ENCODE results near the gene KLK13. TPM values are rescaled to one million over a fixed set of nuclear protein-coding genes. Genes with fewer than 3 reads are reported as not detected.

The KLK13 gene
- total RNA-seq, 1 donor from 2014 or later, result 1.5 TPM

- DNase-seq (ENCODE audit: extremely low spot score, unreplicated experiment), result no peak
- Mint-ChIP-seq H3K4me1 (ENCODE audit: unreplicated experiment) (peaks cover 8% of the 10 kb centered on the region), H3K27ac (no peak overlapping the region), H3K9me3 (no peaks in the 10 kb centered on the region), H3K4me3 (no peak overlapping the region), H3K27me3 (no peaks in the 10 kb centered on the region), H3K36me3 (peaks cover 4% of the 10 kb centered on the region)
- peak; percentile 43 for TF ChIP-seq CTCF (conservative IDR thresholded peaks at IDR 0.05)
Observed at GRCh38 chr19:51096473-51097165, 31.7 kb upstream of the KLK13 start.

- Mint-ChIP-seq H3K4me1 (ENCODE audit: unreplicated experiment) (peaks cover 6% of the 10 kb centered on the region), H3K4me3 (no peak overlapping the region), H3K36me3 (peaks cover 4% of the 10 kb centered on the region), H3K9me3 (no peaks in the 10 kb centered on the region), H3K27ac (no peak overlapping the region), H3K27me3 (no peaks in the 10 kb centered on the region)
- TF ChIP-seq CTCF (conservative IDR thresholded peaks at IDR 0.05), result peak; percentile 84
- DNase-seq (ENCODE audit: extremely low spot score, unreplicated experiment), result no peak
Observed at GRCh38 chr19:51094696-51095279, 29.9 kb upstream of the KLK13 start.

- H3K27me3 Mint-ChIP-seq, result no peaks in the 10 kb centered on the region
- no peak for TF ChIP-seq CTCF (conservative IDR thresholded peaks at IDR 0.05)
- peak overlapping the region; percentile 15 for H3K27ac Mint-ChIP-seq
- DNase-seq (ENCODE audit: extremely low spot score, unreplicated experiment), result no peak
- peaks cover 4% of the 10 kb centered on the region for H3K36me3 Mint-ChIP-seq
- no peak overlapping the region for H3K4me3 Mint-ChIP-seq
- H3K4me1 Mint-ChIP-seq (ENCODE audit: unreplicated experiment), result peaks cover 4% of the 10 kb centered on the region
- no peaks in the 10 kb centered on the region for H3K9me3 Mint-ChIP-seq
Observed at GRCh38 chr19:51093510-51094345, 28.8 kb upstream of the KLK13 start.

- no peak for TF ChIP-seq CTCF (conservative IDR thresholded peaks at IDR 0.05)
- Mint-ChIP-seq H3K4me1 (ENCODE audit: unreplicated experiment) (peaks cover 4% of the 10 kb centered on the region), H3K36me3 (peaks cover 4% of the 10 kb centered on the region), H3K27me3 (no peaks in the 10 kb centered on the region), H3K27ac (peak overlapping the region; percentile 15), H3K4me3 (no peak overlapping the region), H3K9me3 (no peaks in the 10 kb centered on the region)
- DNase-seq (ENCODE audit: extremely low spot score, unreplicated experiment), result no peak
Observed at GRCh38 chr19:51093101-51093500, 28.2 kb upstream of the KLK13 start.

GRCh38 chr19:51091895-51092873 is 27.3 kb upstream of the KLK13 start:
- TF ChIP-seq CTCF (conservative IDR thresholded peaks at IDR 0.05), result no peak
- Mint-ChIP-seq H3K36me3 (peaks cover 4% of the 10 kb centered on the region), H3K27me3 (no peaks in the 10 kb centered on the region), H3K27ac (peak overlapping the region; percentile 33), H3K9me3 (no peaks in the 10 kb centered on the region), H3K4me3 (no peak overlapping the region), H3K4me1 (ENCODE audit: unreplicated experiment) (peaks cover 4% of the 10 kb centered on the region)
- no peak for DNase-seq (ENCODE audit: extremely low spot score, unreplicated experiment)

Data from type B pancreatic cell (in vitro differentiated cells).